WERI-Rb-1 (cell line): ENCODE data around the gene CACYBP.
"Not testable (repeated sequence)": the region's sequence is repeated elsewhere in the genome, so short reads cannot be mapped to it uniquely, and the experiment has no call there.

Experiments used
- DNase-seq: peaks from one replicate; pipeline ENCODE4 v3.0.0-alpha.2; 2020
- H3K27ac ChIP-seq: fragments of 250-450 bp; sonication (Bioruptor Pico); 2 replicates; pipeline ENCODE4 v1.5.1; 2020; ENCODE audit warnings: mild to moderate bottlenecking, moderate library complexity
- H3K27me3 ChIP-seq: fragments of 250-450 bp; sonication (Bioruptor Pico); 2 replicates; pipeline ENCODE4 v1.5.1; 2021; ENCODE audit warnings: mild to moderate bottlenecking, low read depth, moderate library complexity; ENCODE audit not compliant: insufficient read depth, severe bottlenecking
- H3K36me3 ChIP-seq: fragments of 250-450 bp; sonication (Bioruptor Pico); 2 replicates; pipeline ENCODE4 v1.5.1; 2020; ENCODE audit warnings: mild to moderate bottlenecking, moderate library complexity
- H3K4me3 ChIP-seq: 2 replicates; pipeline ENCODE4 v1.5.1; 2011; ENCODE audit warnings: low read depth, mild to moderate bottlenecking, control low read depth, low read length
- H3K9me3 ChIP-seq: fragments of 250-450 bp; sonication (Bioruptor Pico); 2 replicates; pipeline ENCODE4 v1.5.1; 2021; ENCODE audit warnings: mild to moderate bottlenecking, moderate library complexity; ENCODE audit not compliant: severe bottlenecking
- TF ChIP-seq, protein P1 (sequence below): IDR thresholded peaks from 2 replicates; pipeline ENCODE4 v1.5.1; 2011; ENCODE audit warnings: low read depth, mild to moderate bottlenecking, control low read depth, inconsistent platforms, low read length

CACYBP gene

GRCh38 chr1:175015243-175015642 is 15.5 kb downstream of the CACYBP start:
- Histone ChIP-seq H3K9me3 (no peaks in the 10 kb centered on the region), H3K4me3 (no peak overlapping the region), H3K27me3 (no peaks in the 10 kb centered on the region), H3K27ac (no peak overlapping the region), H3K36me3 (peaks cover 84% of the 10 kb centered on the region)
- TF ChIP-seq, protein P1, sequence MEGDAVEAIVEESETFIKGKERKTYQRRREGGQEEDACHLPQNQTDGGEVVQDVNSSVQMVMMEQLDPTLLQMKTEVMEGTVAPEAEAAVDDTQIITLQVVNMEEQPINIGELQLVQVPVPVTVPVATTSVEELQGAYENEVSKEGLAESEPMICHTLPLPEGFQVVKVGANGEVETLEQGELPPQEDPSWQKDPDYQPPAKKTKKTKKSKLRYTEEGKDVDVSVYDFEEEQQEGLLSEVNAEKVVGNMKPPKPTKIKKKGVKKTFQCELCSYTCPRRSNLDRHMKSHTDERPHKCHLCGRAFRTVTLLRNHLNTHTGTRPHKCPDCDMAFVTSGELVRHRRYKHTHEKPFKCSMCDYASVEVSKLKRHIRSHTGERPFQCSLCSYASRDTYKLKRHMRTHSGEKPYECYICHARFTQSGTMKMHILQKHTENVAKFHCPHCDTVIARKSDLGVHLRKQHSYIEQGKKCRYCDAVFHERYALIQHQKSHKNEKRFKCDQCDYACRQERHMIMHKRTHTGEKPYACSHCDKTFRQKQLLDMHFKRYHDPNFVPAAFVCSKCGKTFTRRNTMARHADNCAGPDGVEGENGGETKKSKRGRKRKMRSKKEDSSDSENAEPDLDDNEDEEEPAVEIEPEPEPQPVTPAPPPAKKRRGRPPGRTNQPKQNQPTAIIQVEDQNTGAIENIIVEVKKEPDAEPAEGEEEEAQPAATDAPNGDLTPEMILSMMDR: no peak
- no peak for DNase-seq

- H3K27ac ChIP-seq: no peak overlapping the region
- no peak overlapping the region for H3K4me3 ChIP-seq
- H3K9me3 ChIP-seq: no peaks in the 10 kb centered on the region
- DNase-seq: no peak
- peaks cover 46% of the 10 kb centered on the region for H3K36me3 ChIP-seq
- TF ChIP-seq, protein P1: no peak
- no peaks in the 10 kb centered on the region for H3K27me3 ChIP-seq
Measured at GRCh38 chr1:175019524-175019923, 19.8 kb downstream of the CACYBP start.

- H3K27ac ChIP-seq: peak within 1 kb of the TSS; percentile 77
- peaks cover 13% of the 10 kb centered on the region for H3K36me3 ChIP-seq
- no peaks in the 10 kb centered on the region for H3K9me3 ChIP-seq
- peak; percentile 99 for DNase-seq
- TF ChIP-seq, protein P1: no peak
- no peaks in the 10 kb centered on the region for H3K27me3 ChIP-seq
- peak within 1 kb of the TSS; percentile 93 for H3K4me3 ChIP-seq
Measured at GRCh38 chr1:175023043-175023921, 23.5 kb downstream of the CACYBP start, which contains the start of gene MRPS14. Gene MRPS14, minus strand, starts transcription at chr1:175023425. Its CDS starts 17 bp downstream, at chr1:175023408.

DNA sequence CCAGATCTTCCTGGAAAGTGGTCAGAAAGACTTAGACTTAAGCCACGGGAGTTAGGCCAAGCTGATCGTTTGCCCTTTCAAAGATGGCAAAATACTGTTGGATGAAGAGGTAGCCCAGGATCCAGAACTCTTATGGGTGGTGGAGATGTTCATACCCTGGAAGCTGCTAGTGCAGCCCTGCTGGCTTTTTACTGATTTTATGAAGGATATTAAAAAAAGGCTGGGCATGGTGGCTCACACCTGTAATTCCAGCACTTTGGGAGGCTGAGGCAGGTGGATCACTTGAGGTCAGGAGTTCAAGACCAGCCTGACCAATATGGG is 24.1 kb downstream of the CACYBP start:
- not testable (repeated sequence) for H3K27me3 ChIP-seq, H3K36me3 ChIP-seq, DNase-seq, H3K9me3 ChIP-seq
- Histone ChIP-seq H3K27ac (peak overlapping the region; percentile 77), H3K4me3 (peak overlapping the region; percentile 93)

- TF ChIP-seq, protein P1: no peak
- no peak for DNase-seq
Measured at GRCh38 chr1:175024773-175025172, 25.0 kb downstream of the CACYBP start.

GRCh38 chr1:175033953-175034352 is 34.2 kb downstream of the CACYBP start:
- no peak for DNase-seq
- Histone ChIP-seq H3K27ac (no peak overlapping the region), H3K9me3 (no peaks in the 10 kb centered on the region), H3K27me3 (no peaks in the 10 kb centered on the region), H3K36me3 (no peaks in the 10 kb centered on the region), H3K4me3 (no peak overlapping the region)
- TF ChIP-seq, protein P1: no peak

More at GRCh38 chr1:175024773-175025172, 25.0 kb downstream of the CACYBP start:
- no peaks in the 10 kb centered on the region for H3K27me3 ChIP-seq
- no peaks in the 10 kb centered on the region for H3K9me3 ChIP-seq
- no peak overlapping the region for H3K27ac ChIP-seq
- no peak overlapping the region for H3K4me3 ChIP-seq
- peaks cover 3% of the 10 kb centered on the region for H3K36me3 ChIP-seq
